ENCODE data around the gene PRH2.

DNA sequence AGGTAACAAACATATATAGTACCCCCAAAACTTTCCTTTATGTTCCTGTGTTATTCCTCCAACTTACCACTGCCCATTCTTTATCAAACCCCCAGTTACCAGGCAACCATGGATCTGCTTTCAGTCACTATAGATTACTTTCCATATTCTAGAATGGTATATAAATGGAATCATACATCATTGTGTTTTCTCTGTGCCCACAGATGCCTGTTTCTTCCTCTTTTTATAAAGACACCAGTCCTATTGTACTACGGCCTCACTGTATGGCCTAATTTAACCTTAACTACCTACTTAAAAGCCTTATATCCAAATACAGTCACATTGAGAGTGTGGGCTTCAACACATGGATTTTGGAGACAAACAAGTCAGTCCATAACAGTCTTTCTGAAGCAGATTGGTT is 7.5 kb downstream of the PRH2 start:
- TF ChIP-seq, protein P1, sequence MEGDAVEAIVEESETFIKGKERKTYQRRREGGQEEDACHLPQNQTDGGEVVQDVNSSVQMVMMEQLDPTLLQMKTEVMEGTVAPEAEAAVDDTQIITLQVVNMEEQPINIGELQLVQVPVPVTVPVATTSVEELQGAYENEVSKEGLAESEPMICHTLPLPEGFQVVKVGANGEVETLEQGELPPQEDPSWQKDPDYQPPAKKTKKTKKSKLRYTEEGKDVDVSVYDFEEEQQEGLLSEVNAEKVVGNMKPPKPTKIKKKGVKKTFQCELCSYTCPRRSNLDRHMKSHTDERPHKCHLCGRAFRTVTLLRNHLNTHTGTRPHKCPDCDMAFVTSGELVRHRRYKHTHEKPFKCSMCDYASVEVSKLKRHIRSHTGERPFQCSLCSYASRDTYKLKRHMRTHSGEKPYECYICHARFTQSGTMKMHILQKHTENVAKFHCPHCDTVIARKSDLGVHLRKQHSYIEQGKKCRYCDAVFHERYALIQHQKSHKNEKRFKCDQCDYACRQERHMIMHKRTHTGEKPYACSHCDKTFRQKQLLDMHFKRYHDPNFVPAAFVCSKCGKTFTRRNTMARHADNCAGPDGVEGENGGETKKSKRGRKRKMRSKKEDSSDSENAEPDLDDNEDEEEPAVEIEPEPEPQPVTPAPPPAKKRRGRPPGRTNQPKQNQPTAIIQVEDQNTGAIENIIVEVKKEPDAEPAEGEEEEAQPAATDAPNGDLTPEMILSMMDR (IDR thresholded peaks at IDR 0.05) = no peak
- TF ChIP-seq POLR2A (IDR thresholded peaks at IDR 0.05) = no peak
